Measurements from ENCODE around the gene NFILZ.
"Not testable (repeated sequence)": the region's sequence is repeated elsewhere in the genome, so short reads cannot be mapped to it uniquely, and the experiment has no call there.

The NFILZ gene

DNA sequence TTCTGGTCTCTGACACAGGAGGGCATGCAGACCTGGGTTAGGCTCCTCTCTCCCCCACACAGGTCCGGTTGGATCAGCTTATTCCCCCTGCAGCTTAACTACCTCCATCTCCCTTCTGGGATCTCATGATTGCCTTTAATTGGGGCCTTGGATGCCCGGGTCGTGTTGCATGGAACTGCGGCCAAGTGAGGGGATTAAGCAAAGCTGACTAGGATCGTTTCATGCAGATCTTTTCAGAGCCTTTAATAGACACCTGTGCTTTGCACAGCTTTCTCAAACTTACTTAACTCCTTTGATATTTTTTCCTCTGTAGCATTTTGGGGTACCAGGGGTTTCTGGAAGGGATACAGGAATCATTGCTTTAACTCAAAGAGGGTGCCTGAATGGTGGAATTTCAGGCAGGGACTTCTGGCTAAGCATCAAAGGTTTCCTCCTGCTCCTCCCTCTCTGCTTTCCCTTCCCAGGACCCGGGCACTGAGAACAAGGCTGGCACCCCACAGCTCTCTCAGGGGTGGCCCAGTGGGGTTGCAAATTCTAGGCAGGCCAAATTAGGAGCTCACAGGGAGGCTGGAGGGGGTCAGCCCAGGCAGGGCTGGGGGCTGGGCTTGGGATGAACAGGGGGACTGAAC is 477 bp downstream of the NFILZ start:
- no peaks in the 10 kb centered on the region for H3K9me3 ChIP-seq (ENCODE audit: control insufficient read depth, insufficient read depth, low read length)
- H3K27me3 ChIP-seq (ENCODE audit: control insufficient read depth, low read length), result no peaks in the 10 kb centered on the region
- no peak overlapping the region for H3K27ac ChIP-seq (ENCODE audit: low read depth, low read length)
- H4K20me1 ChIP-seq (ENCODE audit: control insufficient read depth, insufficient read depth, low read depth, low read length), result no peaks in the 10 kb centered on the region
- H3K4me2 ChIP-seq (ENCODE audit: low read length), result no peak overlapping the region
- no peaks in the 10 kb centered on the region for H3F3A ChIP-seq (ENCODE audit: control insufficient read depth, insufficient read depth)
- no peaks in the 10 kb centered on the region for H3K79me2 ChIP-seq (ENCODE audit: control insufficient read depth, low read length)
- no peak overlapping the region for H3K4me3 ChIP-seq (ENCODE audit: low read length)
- no peaks in the 10 kb centered on the region for H3K9me2 ChIP-seq (replicated peaks; ENCODE audit: control insufficient read depth, low read length)
- H3K4me1 ChIP-seq (ENCODE audit: control insufficient read depth, low read length), result no peaks in the 10 kb centered on the region
- H3K36me3 ChIP-seq (ENCODE audit: control insufficient read depth, low read length), result no peaks in the 10 kb centered on the region
- TF ChIP-seq EZH2phosphoT487 (IDR thresholded peaks at IDR 0.05; ENCODE audit: borderline replicate concordance, low read length), result no peak
- TF ChIP-seq, protein P1, sequence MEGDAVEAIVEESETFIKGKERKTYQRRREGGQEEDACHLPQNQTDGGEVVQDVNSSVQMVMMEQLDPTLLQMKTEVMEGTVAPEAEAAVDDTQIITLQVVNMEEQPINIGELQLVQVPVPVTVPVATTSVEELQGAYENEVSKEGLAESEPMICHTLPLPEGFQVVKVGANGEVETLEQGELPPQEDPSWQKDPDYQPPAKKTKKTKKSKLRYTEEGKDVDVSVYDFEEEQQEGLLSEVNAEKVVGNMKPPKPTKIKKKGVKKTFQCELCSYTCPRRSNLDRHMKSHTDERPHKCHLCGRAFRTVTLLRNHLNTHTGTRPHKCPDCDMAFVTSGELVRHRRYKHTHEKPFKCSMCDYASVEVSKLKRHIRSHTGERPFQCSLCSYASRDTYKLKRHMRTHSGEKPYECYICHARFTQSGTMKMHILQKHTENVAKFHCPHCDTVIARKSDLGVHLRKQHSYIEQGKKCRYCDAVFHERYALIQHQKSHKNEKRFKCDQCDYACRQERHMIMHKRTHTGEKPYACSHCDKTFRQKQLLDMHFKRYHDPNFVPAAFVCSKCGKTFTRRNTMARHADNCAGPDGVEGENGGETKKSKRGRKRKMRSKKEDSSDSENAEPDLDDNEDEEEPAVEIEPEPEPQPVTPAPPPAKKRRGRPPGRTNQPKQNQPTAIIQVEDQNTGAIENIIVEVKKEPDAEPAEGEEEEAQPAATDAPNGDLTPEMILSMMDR (IDR thresholded peaks at IDR 0.05; ENCODE audit: low read depth, low read length, poor library complexity, severe bottlenecking), result no peak

DNA sequence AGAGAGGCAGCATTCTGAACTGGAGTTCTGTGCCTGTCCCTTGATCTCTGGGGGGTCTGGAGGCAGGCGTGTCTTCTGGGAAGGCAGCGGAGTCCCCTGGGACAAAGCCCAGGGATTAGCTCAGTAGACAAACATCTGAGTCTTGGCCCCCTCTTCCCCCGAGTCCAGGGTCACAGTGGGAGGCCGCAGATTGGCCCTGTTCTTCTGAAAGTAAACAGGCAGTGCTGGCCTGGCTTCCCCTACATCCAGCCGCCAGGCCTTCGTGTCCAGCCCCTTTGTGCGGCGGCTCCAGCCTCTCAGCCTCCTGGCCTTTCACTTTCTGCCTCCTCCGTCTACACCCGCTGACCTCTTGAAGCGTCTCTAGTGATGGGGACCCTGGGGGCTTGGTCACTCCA is 989 bp downstream of the NFILZ start:
- no peak for TF ChIP-seq EZH2phosphoT487 (IDR thresholded peaks at IDR 0.05; ENCODE audit: borderline replicate concordance, low read length)
- TF ChIP-seq, protein P1 (IDR thresholded peaks at IDR 0.05; ENCODE audit: low read depth, low read length, poor library complexity, severe bottlenecking), result no peak
- H3K4me3 ChIP-seq (ENCODE audit: low read length), result no peak overlapping the region
- no peaks in the 10 kb centered on the region for H3K9me3 ChIP-seq (ENCODE audit: control insufficient read depth, insufficient read depth, low read length)
- no peak overlapping the region for H3K27ac ChIP-seq (ENCODE audit: low read depth, low read length)
- no peaks in the 10 kb centered on the region for H3F3A ChIP-seq (ENCODE audit: control insufficient read depth, insufficient read depth)
- H3K4me2 ChIP-seq (ENCODE audit: low read length), result no peak overlapping the region
- H3K79me2 ChIP-seq (ENCODE audit: control insufficient read depth, low read length), result no peaks in the 10 kb centered on the region
- H4K20me1 ChIP-seq (ENCODE audit: control insufficient read depth, insufficient read depth, low read depth, low read length), result no peaks in the 10 kb centered on the region
- H3K27me3 ChIP-seq (ENCODE audit: control insufficient read depth, low read length), result no peaks in the 10 kb centered on the region
- no peaks in the 10 kb centered on the region for H3K36me3 ChIP-seq (ENCODE audit: control insufficient read depth, low read length)
- no peaks in the 10 kb centered on the region for H3K9me2 ChIP-seq (replicated peaks; ENCODE audit: control insufficient read depth, low read length)
- H3K4me1 ChIP-seq (ENCODE audit: control insufficient read depth, low read length), result no peaks in the 10 kb centered on the region

DNA sequence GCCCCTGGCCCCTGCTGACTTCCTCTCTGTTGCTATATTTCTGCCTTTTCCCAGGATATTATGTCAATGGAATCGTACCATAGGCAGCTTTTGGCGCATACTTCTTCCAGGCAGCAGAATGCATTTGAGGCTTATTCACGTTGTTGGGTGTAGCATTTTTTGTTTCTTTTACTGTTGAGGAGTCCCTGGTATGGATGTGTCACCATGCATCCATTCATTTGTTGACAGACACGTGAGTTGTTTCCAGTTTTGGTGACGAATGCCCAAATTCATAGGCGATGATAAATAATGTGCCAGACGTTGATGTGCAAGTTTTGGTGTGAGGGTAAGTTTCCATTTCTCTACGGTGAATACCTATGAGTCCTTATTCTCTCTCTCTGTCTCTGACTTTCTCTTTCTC is 5.0 kb downstream of the NFILZ start:
- no peaks in the 10 kb centered on the region for H3F3A ChIP-seq (ENCODE audit: control insufficient read depth, insufficient read depth)
- no peak overlapping the region for H3K27ac ChIP-seq (ENCODE audit: low read depth, low read length)
- no peaks in the 10 kb centered on the region for H3K36me3 ChIP-seq (ENCODE audit: control insufficient read depth, low read length)
- no peak overlapping the region for H3K4me2 ChIP-seq (ENCODE audit: low read length)
- H3K4me3 ChIP-seq (ENCODE audit: low read length), result no peak overlapping the region
- TF ChIP-seq, protein P1 (IDR thresholded peaks at IDR 0.05; ENCODE audit: low read depth, low read length, poor library complexity, severe bottlenecking), result no peak
- no peak for TF ChIP-seq EZH2phosphoT487 (IDR thresholded peaks at IDR 0.05; ENCODE audit: borderline replicate concordance, low read length)
- H3K79me2 ChIP-seq (ENCODE audit: control insufficient read depth, low read length), result no peaks in the 10 kb centered on the region
- no peaks in the 10 kb centered on the region for H3K4me1 ChIP-seq (ENCODE audit: control insufficient read depth, low read length)
- no peaks in the 10 kb centered on the region for H3K9me3 ChIP-seq (ENCODE audit: control insufficient read depth, insufficient read depth, low read length)
- no peaks in the 10 kb centered on the region for H4K20me1 ChIP-seq (ENCODE audit: control insufficient read depth, insufficient read depth, low read depth, low read length)
- H3K27me3 ChIP-seq (ENCODE audit: control insufficient read depth, low read length), result no peaks in the 10 kb centered on the region
- H3K9me2 ChIP-seq (replicated peaks; ENCODE audit: control insufficient read depth, low read length), result no peaks in the 10 kb centered on the region

DNA sequence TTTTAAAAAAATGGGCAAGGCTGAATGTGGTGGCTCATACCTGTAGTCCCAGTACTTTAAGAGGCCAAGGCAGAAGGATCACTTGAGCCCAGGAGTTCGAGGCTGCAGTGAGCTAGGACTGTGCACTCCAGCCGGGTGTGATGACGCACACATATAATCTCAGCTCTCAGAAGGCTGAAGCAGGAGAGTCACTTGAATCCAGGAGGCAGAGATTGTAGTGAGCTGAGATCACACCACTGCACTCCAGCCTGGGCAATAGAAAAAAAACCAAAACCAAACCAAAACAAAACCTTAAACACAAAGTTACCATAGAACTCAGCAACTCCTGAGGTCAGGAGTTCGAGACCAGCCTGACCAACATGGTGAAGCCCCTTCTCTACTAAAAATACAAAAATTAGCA is 6.6 kb downstream of the NFILZ start:
- H3K4me1 ChIP-seq (ENCODE audit: control insufficient read depth, low read length); H3F3A ChIP-seq (ENCODE audit: control insufficient read depth, insufficient read depth); H3K9me3 ChIP-seq (ENCODE audit: control insufficient read depth, insufficient read depth, low read length): not testable (repeated sequence)

More for the DNA sequence above, 6.6 kb downstream of the NFILZ start:
- not testable (repeated sequence) for H3K4me3 ChIP-seq (ENCODE audit: low read length); H3K27me3 ChIP-seq (ENCODE audit: control insufficient read depth, low read length); H3K36me3 ChIP-seq (ENCODE audit: control insufficient read depth, low read length); H4K20me1 ChIP-seq (ENCODE audit: control insufficient read depth, insufficient read depth, low read depth, low read length); H3K9me2 ChIP-seq (replicated peaks; ENCODE audit: control insufficient read depth, low read length); H3K4me2 ChIP-seq (ENCODE audit: low read length); H3K79me2 ChIP-seq (ENCODE audit: control insufficient read depth, low read length); H3K27ac ChIP-seq (ENCODE audit: low read depth, low read length)
